Neural progenitor cell (in vitro differentiated cells): ENCODE results near the gene ECM1.

Source experiments
- CTCF ChIP-seq: fragments of 200-600 bp; sonication (generic); IDR thresholded peaks from 2 replicates; pipeline ENCODE4 v1.5.1; 2017; ENCODE audit warnings: antibody characterized with exemption, mild to moderate bottlenecking
- EZH2 ChIP-seq: fragments of 200-600 bp; sonication (generic); IDR thresholded peaks from 2 replicates; pipeline ENCODE4 v1.6.1; 2017; ENCODE audit warnings: antibody characterized with exemption, mild to moderate bottlenecking, moderate library complexity
- EZH2phosphoT487 ChIP-seq: fragments of 200-600 bp; sonication (generic); IDR thresholded peaks from 2 replicates; pipeline ENCODE4 v1.6.1; 2017; ENCODE audit warnings: antibody characterized with exemption

GRCh38 chr1:150561254-150561973 is 53.5 kb downstream of the ECM1 start:
- TF ChIP-seq CTCF = no peak
- no peak for TF ChIP-seq EZH2phosphoT487
- TF ChIP-seq EZH2 = no peak
